Endothelial cell of umbilical vein (primary cell): Measurements from ENCODE around the gene PDE1C. TPM values are rescaled to one million over a fixed set of nuclear protein-coding genes. Genes with fewer than 3 reads are reported as not detected.

Experiments
- BruUV-seq: library from RNA; stranded (reverse); fragments of 400-500 nt; replicated peaks from 2 replicates; lab custom pipeline; 2021; lab: Mats Ljungman, UMichigan
- CTCF ChIA-PET: fragments of 300-600, 350-600 bp; sonication (Branson Sonifier 250); formaldehyde crosslinking; loops from one replicate; lab custom pipeline; 2021; ENCODE audit warnings: antibody characterized with exemption, inconsistent platforms; lab: Charles Lee
- POLR2A ChIA-PET: fragments of 300-600, 350-600 bp; sonication (Branson Sonifier 250); formaldehyde crosslinking; loops from one replicate; lab custom pipeline; 2021; ENCODE audit warnings: antibody characterized with exemption, inconsistent platforms; lab: Charles Lee
- DNase-seq: peaks from one replicate; pipeline ENCODE4 v3.0.0-alpha.2; 2011; ENCODE audit warnings: low read depth, low spot score
- FAIRE-seq: peaks from 2 replicates; lab custom pipeline; 2011; peaks lifted over from hg19 to GRCh38; lab: Jason Lieb, UNC
- H2AFZ ChIP-seq: 2 replicates; pipeline ENCODE4 v1.6.0; 2012; ENCODE audit warnings: low read depth, low read length, control low read depth, inconsistent platforms
- H3K27ac ChIP-seq: 2 replicates; pipeline ENCODE4 v1.5.1; 2011; ENCODE audit warnings: low read depth, mild to moderate bottlenecking, control low read depth, low read length, moderate library complexity; ENCODE audit not compliant: insufficient read depth
- H3K27me3 ChIP-seq, 2 experiments: 2 replicates each; pipeline versions ENCODE4 v1.6.0 to v1.6.1; 2011; ENCODE audit warnings: low read length in 2 of 2, mixed read lengths in 1 of 2; ENCODE audit not compliant: control insufficient read depth in 2 of 2, insufficient read depth in 2 of 2
- H3K36me3 ChIP-seq, 2 experiments: 2 replicates in 1 of 2; 3 replicates in 1 of 2; pipeline ENCODE4 v1.5.1; 2011; ENCODE audit warnings: low read length in 2 of 2, mild to moderate bottlenecking in 1 of 2, moderate library complexity in 1 of 2; ENCODE audit not compliant: control insufficient read depth in 2 of 2, insufficient read depth in 2 of 2; ENCODE audit errors: extremely low read depth in 1 of 2
- H3K4me1 ChIP-seq: 3 replicates; pipeline ENCODE4 v1.5.1; 2011; ENCODE audit warnings: mild to moderate bottlenecking, low read length; ENCODE audit not compliant: control insufficient read depth, insufficient read depth; ENCODE audit errors: extremely low read depth
- H3K4me2 ChIP-seq: 2 replicates; pipeline ENCODE4 v1.6.1; 2011; ENCODE audit warnings: low read length, control low read depth, mixed read lengths; ENCODE audit not compliant: insufficient read depth
- H3K4me3 ChIP-seq, 3 experiments: fragments of 200-600 bp in 1 of 3; sonication (generic), shearing (Covaris generic) in 1 of 3; replicated peaks in 1 of 3; 2 replicates each; pipeline ENCODE4 v1.5.1; 2011 to 2016; ENCODE audit warnings: control low read depth in 3 of 3, low read length in 3 of 3, mild to moderate bottlenecking in 2 of 3, inconsistent platforms in 1 of 3, low read depth in 1 of 3, moderate library complexity in 1 of 3; ENCODE audit not compliant: insufficient read depth in 1 of 3
- H3K79me2 ChIP-seq: 2 replicates; pipeline ENCODE4 v1.6.0; 2012; ENCODE audit warnings: low read length, inconsistent platforms; ENCODE audit not compliant: control insufficient read depth, insufficient read depth
- H3K9ac ChIP-seq: replicated peaks from 2 replicates; pipeline ENCODE3; 2011; ENCODE audit warnings: low read length, control low read depth; ENCODE audit not compliant: insufficient read depth; ENCODE audit errors: extremely low read depth
- H3K9me1 ChIP-seq: replicated peaks from 3 replicates; pipeline ENCODE4 v1.6.0; 2011; ENCODE audit warnings: mild to moderate bottlenecking, low read length; ENCODE audit not compliant: control insufficient read depth, insufficient read depth; ENCODE audit errors: extremely low read depth
- H3K9me3 ChIP-seq: replicated peaks from 2 replicates; pipeline ENCODE4 v1.5.1; 2012; ENCODE audit warnings: low read length, inconsistent platforms; ENCODE audit not compliant: control insufficient read depth, insufficient read depth
- H4K20me1 ChIP-seq: replicated peaks from 2 replicates; pipeline ENCODE3; 2011; ENCODE audit warnings: mild to moderate bottlenecking, low read length; ENCODE audit not compliant: control insufficient read depth, insufficient read depth; ENCODE audit errors: extremely low read depth
- EZH2 ChIP-seq: IDR thresholded peaks from 2 replicates; pipeline ENCODE4 v1.6.1; 2012; ENCODE audit warnings: borderline replicate concordance, low read depth, mild to moderate bottlenecking, moderate library complexity, low read length, inconsistent platforms; ENCODE audit not compliant: severe bottlenecking
- FOS ChIP-seq: IDR thresholded peaks from 2 replicates; pipeline ENCODE4 v1.6.1; 2011; ENCODE audit warnings: mild to moderate bottlenecking, low read length, moderate library complexity, borderline replicate concordance; ENCODE audit not compliant: insufficient read depth
- GATA2 ChIP-seq: IDR thresholded peaks from 2 replicates; pipeline ENCODE4 v1.7.0; 2011; ENCODE audit warnings: low read depth, mild to moderate bottlenecking, moderate library complexity, mixed read lengths, low read length; ENCODE audit not compliant: insufficient read length, insufficient read depth
- JUN ChIP-seq: IDR thresholded peaks from 2 replicates; pipeline ENCODE4 v1.6.1; 2011; ENCODE audit warnings: borderline replicate concordance, low read depth; ENCODE audit not compliant: insufficient read length, insufficient read depth
- MYC ChIP-seq: IDR thresholded peaks from one replicate; pipeline ENCODE4 v1.6.1; 2011; ENCODE audit warnings: mild to moderate bottlenecking, low read depth, low read length
- POLR2A ChIP-seq: IDR thresholded peaks from 2 replicates; pipeline ENCODE4 v1.6.1; 2012; ENCODE audit warnings: low read depth, mild to moderate bottlenecking, control low read depth, low read length
- POLR2AphosphoS5 ChIP-seq: IDR thresholded peaks from 2 replicates; pipeline ENCODE4 v1.6.1; 2012; ENCODE audit warnings: low read depth, mild to moderate bottlenecking, control low read depth, low read length, moderate library complexity; ENCODE audit not compliant: insufficient read depth
- dilution Hi-C: fragments of 300-500 bp; cut with MboI; formaldehyde crosslinking; loops from one replicate; pipeline ENCODE4 v1.15.0; 2019; ENCODE audit warnings: low sequenced_read_pairs; ENCODE audit not compliant: extremely low pct_ligation_motif_present
- intact Hi-C: fragments of 100-400 bp; cut with micrococcal nuclease; formaldehyde crosslinking; loops from one replicate; pipeline ENCODE4 v1.10.0; 2022
- polyA plus RNA-seq, 4 experiments: library from polyadenylated mRNA; depleted of rRNA in 3 of 4; stranded (reverse) in 3 of 4; unstranded in 1 of 4; fragments of >200 nt; gene quantifications; 2 replicates each; pipeline versions ENCODE4 v1.2.1 to v1.2.3, GENCODE V29; 2011 to 2012; ENCODE audit warnings: missing spikeins in 1 of 4
- total RNA-seq: library from RNA; stranded (reverse); gene quantifications from 2 replicates; pipeline ENCODE4 v1.2.3, GENCODE V29; 2021
- TF ChIP-seq, protein P1 (sequence below), 2 donors: IDR thresholded peaks; 1 replicate in 1 of 2; 2 replicates in 1 of 2; pipeline ENCODE4 v1.5.1; 2011; ENCODE audit warnings: low read length in 2 of 2, mild to moderate bottlenecking in 2 of 2, moderate library complexity in 2 of 2, control low read depth in 1 of 2, inconsistent platforms in 1 of 2, low read depth in 1 of 2; ENCODE audit not compliant: insufficient read depth in 1 of 2; ENCODE audit errors: extremely low read depth in 1 of 2
- TF ChIP-seq, protein P2 (sequence below): IDR thresholded peaks from 2 replicates; pipeline ENCODE4 v1.6.1; 2011; ENCODE audit not compliant: insufficient read depth, insufficient read length

Gene PDE1C
- total and polyA plus RNA-seq, 2 donors (not counting 3 experiments of a cell fraction or from before 2014, with no cell fraction given), result 0.90 to 3.1 TPM

GRCh38 chr7:32089256-32089655, 19.0 kb upstream of the PDE1C start:
- H3K4me3 ChIP-seq, result no peak overlapping the region
- POLR2A ChIA-PET, result no interaction called here
- intact Hi-C loops, result no loop called here
- H3K36me3 ChIP-seq, result no peaks in the 10 kb centered on the region
- no peaks in the 10 kb centered on the region for H3K9me1 ChIP-seq
- no peak overlapping the region for H2AFZ ChIP-seq
- no TSS peak for BruUV-seq
- no peaks in the 10 kb centered on the region for H4K20me1 ChIP-seq
- CTCF ChIA-PET, result interaction anchor here (2.0 kb wide), 1 partner anchor 15 kb away, joined by 5 read pairs; no protein-coding TSS in a partner anchor
- no peak for FAIRE-seq
- H3K9ac ChIP-seq, result no peak overlapping the region
- TF ChIP-seq POLR2AphosphoS5 (no peak), MYC (no peak)
- no peak overlapping the region for H3K27ac ChIP-seq
- H3K9me3 ChIP-seq, result no peaks in the 10 kb centered on the region
- H3K4me2 ChIP-seq, result no peak overlapping the region
- DNase-seq, result no peak
- H3K79me2 ChIP-seq, result no peaks in the 10 kb centered on the region
- dilution Hi-C loops, result no loop called here
- H3K27me3 ChIP-seq, result no peaks in the 10 kb centered on the region
- no peaks in the 10 kb centered on the region for H3K4me1 ChIP-seq

- TF ChIP-seq POLR2A (no peak), EZH2 (no peak), MYC (no peak), JUN (no peak), FOS (no peak), GATA2 (no peak), POLR2AphosphoS5 (no peak)
- TF ChIP-seq, protein P1, sequence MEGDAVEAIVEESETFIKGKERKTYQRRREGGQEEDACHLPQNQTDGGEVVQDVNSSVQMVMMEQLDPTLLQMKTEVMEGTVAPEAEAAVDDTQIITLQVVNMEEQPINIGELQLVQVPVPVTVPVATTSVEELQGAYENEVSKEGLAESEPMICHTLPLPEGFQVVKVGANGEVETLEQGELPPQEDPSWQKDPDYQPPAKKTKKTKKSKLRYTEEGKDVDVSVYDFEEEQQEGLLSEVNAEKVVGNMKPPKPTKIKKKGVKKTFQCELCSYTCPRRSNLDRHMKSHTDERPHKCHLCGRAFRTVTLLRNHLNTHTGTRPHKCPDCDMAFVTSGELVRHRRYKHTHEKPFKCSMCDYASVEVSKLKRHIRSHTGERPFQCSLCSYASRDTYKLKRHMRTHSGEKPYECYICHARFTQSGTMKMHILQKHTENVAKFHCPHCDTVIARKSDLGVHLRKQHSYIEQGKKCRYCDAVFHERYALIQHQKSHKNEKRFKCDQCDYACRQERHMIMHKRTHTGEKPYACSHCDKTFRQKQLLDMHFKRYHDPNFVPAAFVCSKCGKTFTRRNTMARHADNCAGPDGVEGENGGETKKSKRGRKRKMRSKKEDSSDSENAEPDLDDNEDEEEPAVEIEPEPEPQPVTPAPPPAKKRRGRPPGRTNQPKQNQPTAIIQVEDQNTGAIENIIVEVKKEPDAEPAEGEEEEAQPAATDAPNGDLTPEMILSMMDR (IDR thresholded peaks at IDR 0.05; ENCODE audit: extremely low read depth in 1 of 2, insufficient read depth in 1 of 2, low read depth in 1 of 2, low read length in 2 of 2), result no peak
- TF ChIP-seq, protein P2, sequence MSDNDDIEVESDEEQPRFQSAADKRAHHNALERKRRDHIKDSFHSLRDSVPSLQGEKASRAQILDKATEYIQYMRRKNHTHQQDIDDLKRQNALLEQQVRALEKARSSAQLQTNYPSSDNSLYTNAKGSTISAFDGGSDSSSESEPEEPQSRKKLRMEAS, result no peak
- dilution Hi-C loops, result no loop called here
- H3K4me2 ChIP-seq, result no peak overlapping the region
- no peaks in the 10 kb centered on the region for H3K27me3 ChIP-seq
- no peaks in the 10 kb centered on the region for H4K20me1 ChIP-seq
- no peak for FAIRE-seq
- no peak overlapping the region for H3K9ac ChIP-seq
- no peak overlapping the region for H3K27ac ChIP-seq
- no peak overlapping the region for H3K4me3 ChIP-seq
- intact Hi-C loops, result no loop called here
- H3K79me2 ChIP-seq, result no peaks in the 10 kb centered on the region
- no TSS peak for BruUV-seq
- no peaks in the 10 kb centered on the region for H3K9me1 ChIP-seq
- no peaks in the 10 kb centered on the region for H3K36me3 ChIP-seq
- no peak for DNase-seq
- POLR2A ChIA-PET, result no interaction called here
- H3K4me1 ChIP-seq, result no peaks in the 10 kb centered on the region
- CTCF ChIA-PET, result interaction anchor here (2.0 kb wide), 1 partner anchor 14 kb away, joined by 5 read pairs; no protein-coding TSS in a partner anchor
- H2AFZ ChIP-seq, result no peak overlapping the region
- no peaks in the 10 kb centered on the region for H3K9me3 ChIP-seq
Measured at GRCh38 chr7:32088451-32088881, 18.3 kb upstream of the PDE1C start.
